NCI-H1694 treated with DMSO at 0.1 percent for 48 hours (cell line): ENCODE measurements around the gene ICA1.

Experiments used
- DNase-seq: peaks from one replicate; lab custom pipeline; 2025; lab: John Stamatoyannopoulos, UW

ICA1 gene

DNA sequence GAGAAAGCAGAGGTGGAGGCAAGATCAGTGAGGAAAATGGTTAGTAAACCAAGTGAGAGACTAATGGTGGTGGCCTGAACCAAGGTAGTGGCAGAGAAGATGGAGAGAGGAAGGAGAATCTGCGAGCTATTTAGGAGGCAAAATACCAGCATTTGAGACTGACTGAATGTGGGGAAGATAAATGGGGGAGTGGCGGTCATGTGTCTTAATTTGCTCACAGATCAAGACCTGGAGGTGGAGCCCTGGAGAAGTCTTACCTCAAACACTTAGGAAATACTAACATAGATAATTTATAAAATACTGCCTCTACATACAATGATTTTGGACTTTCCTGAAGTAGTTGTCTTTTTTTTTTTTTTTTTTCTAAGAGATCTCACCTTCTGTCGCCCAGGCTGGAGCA, 34.7 kb downstream of the ICA1 start:
- no peak for DNase-seq

DNA sequence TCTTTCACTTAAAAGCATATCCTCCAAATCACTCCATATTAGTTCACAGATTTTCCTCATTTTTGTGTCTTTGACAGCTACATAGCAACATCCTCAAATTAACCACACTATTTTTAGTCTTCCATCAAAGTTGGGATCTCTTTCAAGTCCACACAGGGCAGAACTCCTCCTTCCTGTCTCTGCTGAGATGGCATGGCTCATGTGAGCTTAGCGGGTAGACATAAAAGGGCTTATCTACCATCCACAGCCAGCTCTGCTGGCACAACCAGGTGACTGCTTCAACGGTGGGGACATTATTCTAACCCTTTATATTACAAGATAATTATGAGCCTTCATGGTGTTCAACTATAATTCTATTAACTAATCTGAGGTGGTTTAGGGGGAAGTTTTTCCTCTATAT, 35.5 kb downstream of the ICA1 start:
- no peak for DNase-seq

DNA sequence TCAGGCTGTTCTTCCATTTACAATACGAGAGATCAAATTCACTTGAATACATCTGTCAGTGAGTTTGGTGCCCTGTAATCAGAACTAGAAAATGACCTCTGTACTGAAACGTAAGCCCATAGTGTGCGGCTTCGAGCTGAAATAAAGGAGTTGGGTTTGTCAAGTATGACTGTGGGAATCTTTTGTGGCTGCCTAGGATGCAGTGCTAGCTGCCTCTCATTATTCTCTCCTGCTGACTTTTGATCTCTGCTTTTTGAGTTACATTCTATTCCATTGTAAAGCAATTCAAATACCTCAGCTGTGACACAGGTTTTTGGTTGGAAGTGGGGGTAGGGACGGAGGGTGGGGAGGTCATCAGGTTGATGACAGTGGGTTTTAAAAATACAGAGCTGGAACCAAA, 40.4 kb downstream of the ICA1 start:
- no peak for DNase-seq

DNA sequence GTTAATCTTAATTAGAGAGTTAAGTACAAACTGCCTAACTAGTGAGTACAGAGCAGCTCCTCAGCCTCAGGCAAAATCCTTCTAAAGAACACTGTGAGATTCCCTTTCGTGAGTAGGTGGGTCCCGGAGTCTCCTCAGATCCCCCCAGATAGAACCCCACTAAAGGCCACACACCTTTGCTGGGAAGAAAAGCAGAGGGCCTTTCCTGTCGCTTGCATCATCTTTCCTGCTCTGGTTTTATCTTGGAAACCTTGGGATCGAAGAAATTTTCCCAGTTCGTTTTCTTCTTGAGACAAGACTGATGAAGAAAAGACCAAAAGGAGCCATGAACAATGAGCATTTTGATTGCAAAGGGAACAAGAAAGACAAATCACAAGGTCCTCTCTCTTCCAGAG, 40.9 kb downstream of the ICA1 start:
- no peak for DNase-seq

DNA sequence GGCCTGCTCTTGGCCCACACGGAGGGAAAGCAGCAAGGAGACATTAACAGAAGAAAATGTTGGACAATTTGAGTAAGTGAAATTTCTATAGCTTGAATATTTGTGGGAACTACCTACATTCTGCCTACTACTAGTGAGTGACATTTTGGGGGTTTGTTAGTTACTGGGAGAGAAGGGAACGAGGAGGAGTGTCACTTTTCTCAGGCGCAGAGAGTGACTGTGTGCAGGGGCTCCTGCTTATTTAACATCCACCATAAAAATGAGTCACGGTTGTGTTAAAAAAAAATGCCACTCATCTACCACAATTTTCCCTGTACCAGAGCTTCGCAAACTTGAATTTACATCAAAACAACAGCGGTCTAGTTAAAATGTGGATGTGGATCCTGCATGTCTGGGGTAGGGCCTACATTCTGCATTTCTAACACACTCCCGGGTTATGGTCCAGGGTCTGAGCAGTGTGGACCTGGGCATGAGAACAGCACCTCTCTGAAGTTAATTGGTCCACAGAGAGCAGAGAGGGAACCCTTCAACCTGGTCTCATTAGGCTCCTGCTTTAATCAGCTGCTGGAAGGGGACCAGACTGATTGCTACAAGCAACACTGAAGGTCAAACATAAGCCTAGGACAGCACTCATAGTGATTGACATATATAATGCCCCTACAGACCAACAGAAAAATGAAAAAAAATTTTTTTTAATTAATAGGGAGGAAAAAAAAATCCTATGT, 41.4 kb downstream of the ICA1 start:
- no peak for DNase-seq

DNA sequence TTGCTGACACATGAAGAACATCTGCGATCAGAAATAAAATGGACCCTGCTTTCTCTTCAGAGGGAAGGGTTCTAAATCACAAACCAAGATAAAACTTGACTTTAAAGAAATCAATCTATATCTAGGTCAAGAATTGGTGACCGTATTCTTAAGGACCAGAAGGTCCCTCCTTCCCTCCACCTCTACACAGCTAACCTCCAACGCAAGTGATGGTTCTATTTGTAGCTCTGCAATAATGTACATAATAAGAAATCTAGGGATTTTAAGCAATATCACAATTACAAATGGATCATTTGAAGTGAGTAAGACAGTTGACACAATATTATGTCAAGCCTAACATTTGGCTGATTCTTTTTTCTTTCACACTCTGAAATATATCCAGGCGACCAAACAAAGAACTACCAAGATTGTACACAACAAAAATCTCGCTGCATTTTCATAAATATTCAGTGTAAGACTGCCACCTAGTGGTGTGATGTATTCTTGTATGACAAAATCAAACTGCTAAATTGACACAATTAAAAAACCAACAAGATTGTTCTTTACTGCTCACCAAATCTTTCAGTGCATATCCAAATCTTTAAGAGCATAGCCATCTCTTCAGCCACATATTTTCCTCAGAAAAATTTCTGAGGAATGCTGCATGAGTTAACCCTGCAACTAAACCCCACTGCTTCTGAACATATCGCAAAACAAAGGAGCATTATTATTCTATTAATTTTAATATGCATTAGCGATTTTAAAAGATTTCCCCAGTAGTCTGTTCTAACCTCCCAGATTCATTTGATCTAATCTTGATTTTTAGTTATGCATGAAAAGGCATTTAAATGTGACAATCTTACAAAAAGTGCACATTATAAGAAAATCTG, 44.5 kb downstream of the ICA1 start:
- DNase-seq: peak; percentile 83

DNA sequence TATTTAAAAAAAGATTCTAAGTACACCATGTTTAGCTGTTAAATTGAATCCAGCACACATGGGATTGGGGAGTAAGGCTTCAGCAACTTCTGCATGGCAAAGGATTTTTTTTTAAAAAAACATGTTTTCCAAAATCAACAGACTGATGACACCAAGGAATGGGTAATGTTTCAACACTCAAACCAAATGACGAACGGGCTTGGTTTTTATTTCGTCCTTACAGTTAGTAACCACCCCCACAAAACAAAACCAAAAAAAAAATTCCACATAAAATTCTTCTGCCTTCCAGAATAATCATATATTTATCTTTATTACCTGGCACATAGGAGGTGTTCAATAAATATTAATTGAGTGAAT, 45.7 kb downstream of the ICA1 start:
- DNase-seq: no peak

DNA sequence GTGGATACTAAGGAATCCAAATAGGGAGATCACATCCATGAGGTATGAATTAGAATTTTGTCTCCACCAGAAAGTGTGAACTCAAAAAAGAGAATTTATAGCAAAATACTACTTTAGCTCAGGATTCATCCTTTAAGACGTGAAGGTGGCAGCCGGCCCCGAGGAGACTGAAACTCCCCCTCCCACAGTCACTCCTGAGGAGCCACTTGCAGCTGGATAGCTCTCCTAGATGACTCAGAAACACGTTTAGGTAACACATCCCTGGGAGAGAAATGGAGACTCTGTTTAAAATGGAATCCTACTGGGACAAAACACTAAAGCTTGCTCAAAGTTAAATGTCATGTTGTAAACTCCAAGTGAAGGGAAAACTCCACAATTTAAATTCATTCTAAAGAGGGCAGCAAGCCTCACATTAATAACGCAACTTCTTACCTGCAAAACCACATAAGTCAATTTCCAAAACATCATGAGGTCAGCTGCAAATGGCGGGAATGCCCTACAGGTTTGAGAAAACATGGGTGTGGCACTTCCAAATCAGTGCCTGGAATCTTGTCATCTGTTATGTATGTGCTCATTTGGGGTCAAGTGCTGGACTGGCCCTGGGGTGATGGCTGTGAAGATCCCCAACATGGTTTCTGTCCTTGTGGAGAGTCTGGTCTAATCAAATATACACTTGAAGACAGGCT, 46.2 kb downstream of the ICA1 start:
- no peak for DNase-seq

DNA sequence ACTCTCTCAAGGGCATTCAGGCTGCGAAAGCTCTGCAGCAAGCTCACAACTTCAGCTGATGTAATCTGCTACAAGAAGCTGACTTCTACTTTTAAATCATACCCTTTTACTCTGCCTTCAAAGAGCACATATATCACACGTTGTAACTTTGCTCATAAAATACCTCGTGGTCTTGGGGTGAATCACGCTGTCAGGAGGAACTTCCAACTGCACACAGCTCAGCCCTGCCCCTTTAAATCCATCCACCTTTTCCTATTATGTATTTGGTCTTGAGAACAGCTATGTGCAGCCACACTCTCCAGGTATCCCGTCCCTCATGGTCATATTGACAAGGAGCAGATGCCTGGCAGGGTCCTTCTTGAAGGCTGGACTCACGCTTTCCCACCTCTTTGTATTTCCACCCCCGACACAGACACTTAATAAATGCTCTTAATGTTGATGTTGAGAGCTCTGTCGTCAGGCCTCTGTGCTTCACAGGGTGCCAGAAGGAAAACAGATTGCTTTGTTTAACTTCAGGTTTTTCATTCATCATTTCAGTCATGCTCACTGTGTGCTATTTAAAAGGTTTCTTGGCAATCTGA, 47.6 kb downstream of the ICA1 start:
- peak; percentile 15 for DNase-seq

DNA sequence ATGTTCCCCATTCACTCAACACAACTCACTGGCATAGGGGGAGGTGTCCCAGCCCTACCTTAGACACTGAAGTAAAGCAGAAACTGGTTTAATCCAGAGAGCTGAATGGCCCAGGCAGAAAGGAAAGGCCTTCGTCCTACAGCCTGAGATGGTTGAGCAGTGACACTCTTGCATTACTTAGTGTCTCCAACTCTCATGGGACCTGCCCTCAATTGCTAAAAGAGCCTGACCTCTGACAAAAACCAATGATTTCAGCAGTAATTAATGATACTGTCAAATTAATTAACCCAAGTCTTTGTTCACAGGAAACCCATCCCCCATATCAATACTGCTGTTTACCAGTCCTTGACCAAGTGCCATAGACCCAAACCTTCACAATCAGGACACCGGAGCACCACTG, 48.6 kb downstream of the ICA1 start:
- no peak for DNase-seq

DNA sequence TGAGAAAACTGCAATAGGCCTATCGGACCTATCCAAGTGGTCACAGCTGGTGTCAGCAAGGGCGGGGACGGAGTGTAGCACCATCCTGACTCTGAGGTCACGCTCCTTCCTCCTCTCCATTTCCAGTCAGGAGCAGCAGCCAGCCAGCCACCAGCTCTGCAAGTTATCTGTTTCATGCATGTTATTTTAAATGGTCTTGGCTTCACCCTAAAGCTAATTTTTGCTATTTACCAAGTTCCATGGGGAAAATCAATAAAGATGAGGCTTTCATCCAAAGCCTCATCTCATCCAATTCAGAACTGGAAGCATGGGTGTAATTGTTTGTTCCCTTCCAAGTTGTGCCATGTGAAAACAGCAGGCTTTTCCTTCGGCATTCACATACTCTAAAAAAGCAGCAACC, 49.3 kb downstream of the ICA1 start:
- DNase-seq: no peak

DNA sequence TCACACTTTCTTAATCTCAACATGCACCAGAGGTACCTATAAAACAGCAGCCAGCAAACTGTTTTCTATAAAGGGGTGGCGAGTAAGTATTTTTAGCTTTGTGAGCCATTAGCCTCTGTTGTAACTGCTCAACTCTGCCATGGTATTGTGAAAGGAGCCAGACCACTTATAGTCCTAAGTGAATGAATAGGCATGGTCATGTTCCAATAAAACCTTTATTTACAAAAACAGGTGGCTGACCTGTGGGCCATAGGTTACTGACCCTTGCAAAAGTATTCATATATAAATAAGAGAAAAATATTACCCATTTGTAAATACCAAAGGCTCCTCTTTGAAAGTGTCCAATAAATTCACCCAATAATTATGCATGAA, 50.3 kb downstream of the ICA1 start:
- no peak for DNase-seq

DNA sequence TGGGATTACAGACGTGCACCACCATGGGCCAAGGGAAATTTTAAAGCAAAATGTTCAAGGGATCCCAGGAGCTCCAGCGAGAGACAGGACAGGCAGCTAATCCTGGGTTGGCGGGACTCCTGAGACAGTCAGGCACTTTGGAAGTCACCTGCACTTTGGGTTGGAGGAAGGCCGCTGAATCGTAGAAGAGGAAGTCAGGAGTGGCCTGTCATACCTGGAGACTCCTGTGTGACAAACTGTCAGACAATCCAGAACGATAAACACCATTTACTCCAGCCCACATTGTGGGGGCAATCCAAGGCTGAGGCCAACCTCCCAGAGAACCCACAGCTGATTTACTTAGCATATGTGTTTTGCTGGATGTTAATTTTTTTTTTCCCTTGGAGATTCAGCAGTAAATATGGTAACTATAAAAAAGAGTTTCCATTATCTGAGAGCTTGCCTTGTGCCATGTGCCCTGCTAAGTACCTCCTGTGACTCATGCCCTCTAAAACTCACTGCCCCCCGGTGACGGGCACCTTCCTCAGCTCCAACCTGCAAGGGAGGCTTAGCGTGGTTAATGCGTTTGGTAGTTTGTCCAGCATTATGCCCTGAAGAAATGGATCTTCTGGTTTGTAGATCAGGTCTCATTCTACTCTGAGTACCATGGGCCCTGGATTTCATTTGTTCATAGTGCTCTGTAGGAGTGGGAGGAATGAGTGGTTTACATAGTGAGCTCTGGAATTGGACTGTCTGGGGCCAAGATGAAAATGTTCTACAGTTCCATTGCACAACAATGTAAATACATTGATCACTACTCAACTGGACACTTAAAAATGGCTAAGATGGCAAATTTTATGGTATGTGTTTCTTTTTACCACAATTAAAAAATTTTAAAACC, 50.9 kb downstream of the ICA1 start:
- no peak for DNase-seq

DNA sequence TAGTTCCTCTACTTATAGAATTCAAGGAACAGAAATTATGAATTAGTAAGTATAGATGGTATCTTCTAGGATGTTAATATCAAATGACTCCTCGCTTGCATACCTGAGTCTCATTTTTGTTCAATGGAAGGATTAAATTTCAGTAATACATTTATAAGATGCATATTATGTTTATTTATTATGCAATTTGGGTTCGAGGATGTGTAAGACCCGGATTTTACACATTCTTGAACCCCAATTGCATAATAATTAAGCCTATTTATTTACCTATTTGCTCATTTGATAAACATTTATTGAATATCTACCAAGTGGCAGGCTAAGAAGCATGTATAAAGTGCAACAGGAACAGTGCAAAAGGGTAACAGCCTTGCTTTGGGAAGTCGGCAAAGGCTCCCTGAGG, 52.6 kb downstream of the ICA1 start:
- no peak for DNase-seq

DNA sequence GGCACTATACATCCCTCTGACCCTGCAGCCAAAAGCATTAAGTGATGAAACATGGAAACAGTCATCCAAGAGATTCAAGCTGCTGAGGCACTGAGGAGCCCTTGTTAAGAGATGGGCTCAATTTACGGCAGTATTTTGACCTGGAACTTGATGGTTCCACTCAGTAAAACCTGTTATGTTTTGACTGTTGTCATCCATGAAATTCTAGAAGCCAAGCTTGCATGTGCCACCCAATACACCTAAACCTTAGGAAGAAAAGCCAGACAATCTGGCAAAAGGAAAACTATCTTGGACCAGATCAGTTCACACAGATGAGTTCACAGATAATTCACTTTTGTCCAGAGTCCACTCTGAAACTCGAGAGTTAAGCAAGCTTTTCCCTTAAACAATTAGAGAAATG, 53.2 kb downstream of the ICA1 start:
- DNase-seq: no peak

DNA sequence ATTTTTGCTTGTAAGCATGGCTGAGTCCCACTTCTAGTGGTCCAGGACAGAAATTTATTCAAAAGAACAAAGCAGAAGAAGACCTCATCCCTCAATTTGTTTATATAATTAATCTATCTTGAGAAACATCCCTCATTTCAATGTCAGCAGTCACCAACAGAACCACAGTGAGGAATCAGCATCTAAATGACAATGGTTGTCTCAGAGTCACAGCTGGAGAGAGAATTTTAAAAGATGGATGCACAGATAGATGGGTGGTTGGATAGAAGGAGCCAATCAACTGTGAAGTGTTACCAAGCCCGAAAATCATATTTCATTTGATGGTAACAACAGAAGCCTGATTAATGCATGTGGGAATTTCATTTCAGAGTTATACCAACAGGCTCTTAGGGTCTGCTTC, 55.0 kb downstream of the ICA1 start:
- no peak for DNase-seq

DNA sequence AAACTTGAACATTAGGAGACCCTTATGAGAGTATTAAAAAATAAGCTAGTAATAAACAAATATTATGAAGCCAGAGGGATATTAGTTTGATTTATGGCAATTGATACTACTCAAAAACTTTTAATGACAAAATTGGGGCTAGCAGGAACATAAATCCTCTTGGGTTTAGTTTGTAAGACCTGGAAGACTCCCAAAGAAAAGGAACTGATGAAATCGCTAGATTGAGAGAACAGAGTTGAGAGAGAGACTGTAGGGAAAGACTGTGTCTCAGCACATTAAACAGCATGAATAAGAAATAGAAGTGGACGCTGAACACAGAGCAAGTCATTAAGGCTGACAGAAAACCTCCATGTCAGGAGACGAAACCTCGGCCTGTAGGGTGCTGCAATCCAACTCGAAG, 56.4 kb downstream of the ICA1 start:
- DNase-seq: no peak

DNA sequence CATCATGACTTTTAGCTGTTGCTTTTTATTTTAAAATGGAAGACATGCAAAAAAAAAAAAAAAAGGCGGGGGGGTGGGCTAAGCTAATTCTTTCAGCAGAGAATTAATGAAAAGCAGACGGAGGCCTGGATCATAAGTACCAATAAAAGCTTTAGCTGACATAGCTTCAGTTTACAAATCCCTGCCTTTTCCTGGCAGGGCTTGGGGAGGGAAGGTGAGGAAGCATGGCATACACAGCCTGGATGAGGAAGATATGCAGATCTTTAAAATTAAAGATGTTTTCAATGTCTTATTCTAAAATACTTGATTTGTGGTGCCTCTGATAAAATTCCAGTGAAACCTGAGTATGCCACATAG, 57.0 kb downstream of the ICA1 start:
- DNase-seq: no peak

DNA sequence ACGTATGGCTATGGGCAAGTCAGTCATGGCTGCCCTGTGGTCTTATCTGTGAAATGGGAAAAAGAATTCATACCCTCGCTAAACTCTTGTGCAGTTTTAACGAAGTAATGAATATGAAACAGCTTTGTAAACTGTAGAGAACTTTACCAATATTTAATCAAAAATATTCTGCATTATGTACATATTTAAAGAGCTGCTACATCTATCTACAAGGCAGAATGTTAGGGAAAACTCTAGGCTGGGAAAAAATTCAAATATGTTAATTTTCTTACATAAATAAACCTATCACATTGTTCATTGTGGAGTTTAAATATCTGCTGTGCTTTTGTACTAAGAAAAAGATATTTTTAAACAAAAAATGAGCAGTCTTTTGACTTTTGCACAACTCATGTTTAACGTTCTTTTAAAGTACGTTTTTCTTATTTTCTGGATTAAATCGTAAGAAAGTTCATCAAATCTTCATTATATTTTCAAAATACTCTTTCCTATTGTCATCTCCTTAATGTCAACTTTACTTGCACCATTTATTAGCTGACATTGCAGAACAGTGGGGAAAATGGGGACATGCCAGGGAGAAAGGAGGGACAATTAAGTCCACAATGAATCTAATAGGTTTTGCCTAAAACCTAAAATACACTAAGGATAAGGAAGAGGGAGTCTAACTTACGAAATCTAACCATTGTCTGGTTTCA, 57.5 kb downstream of the ICA1 start:
- DNase-seq: no peak

DNA sequence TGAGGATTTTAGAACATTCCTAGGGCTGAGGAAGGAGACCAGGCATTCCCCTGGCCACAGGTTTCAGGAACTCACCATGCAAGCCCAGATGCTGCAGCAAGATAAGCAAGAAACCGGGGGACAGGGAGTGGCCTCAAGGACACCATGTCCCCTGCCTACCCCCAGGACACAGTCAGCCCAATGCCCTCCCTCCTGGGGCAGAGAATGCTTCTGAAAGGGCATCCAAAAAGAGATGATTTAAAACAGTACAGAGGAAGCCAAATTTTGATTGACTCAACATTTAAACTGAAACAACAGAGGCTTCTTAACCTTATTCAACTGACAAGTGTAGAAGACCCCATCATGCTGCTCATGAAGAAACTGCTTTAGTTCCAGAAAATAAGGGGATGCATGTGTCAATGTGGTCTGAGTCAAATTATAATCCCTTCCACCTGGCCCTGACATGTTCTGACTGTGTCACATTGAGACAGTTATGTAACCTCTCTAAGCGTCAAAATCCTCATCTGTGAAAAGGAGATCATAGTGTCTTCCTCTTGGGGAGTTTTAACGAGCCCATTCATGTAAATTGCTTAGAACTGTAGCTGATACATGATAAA, 60.0 kb downstream of the ICA1 start:
- DNase-seq: no peak

DNA sequence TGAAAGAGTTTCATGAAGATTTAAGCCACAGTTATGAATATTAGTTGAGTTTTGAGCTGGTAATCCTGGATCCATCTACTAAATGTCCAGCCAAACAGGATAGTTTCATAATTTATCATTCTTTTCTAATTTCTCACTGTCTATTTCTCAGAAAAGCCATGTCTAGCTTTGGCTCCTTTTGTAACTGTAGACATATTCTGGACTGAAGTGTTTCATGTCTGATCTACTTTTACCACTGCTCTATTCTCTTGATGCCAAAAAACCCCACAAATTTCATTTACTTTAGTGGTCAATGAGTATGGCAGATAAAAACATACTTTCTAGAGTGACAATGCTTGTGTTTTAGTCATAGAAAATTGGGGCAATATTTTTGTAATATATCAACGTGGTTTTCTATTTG, 61.2 kb downstream of the ICA1 start:
- no peak for DNase-seq
